ENCODE results near the gene CCNG2. TPM values are rescaled to one million over a fixed set of nuclear protein-coding genes. Genes with fewer than 3 reads are reported as not detected.

Gene CCNG2
- total and polyA plus RNA-seq, 9 of the 15 experiments (the other 6 are each of a cell fraction or from before 2014, with no cell fraction given) = 0.49 to 6.6 (median 2.9) TPM

- TF ChIP-seq ZBTB40 (IDR thresholded peaks at IDR 0.05) (peak; percentile 66), ZBTB40 (CRISPR knock-in tag; IDR thresholded peaks at IDR 0.05) (no peak), ZNF41 (CRISPR knock-in tag; conservative IDR thresholded peaks at IDR 0.05) (0 out of 2 replicates have a peak, but pooled peaks have one; percentile 18), FOSL1 (tag; conservative IDR thresholded peaks at IDR 0.05) (peak; percentile 31; the same call in 1 of the 2 replicates), POLR2H (tag; IDR thresholded peaks at IDR 0.05; ENCODE audit: low read depth) (no peak; the same call in 1 of the 2 replicates), CBFA2T2 (conservative IDR thresholded peaks at IDR 0.05) (peak; percentile 48), MLLT1 (IDR thresholded peaks at IDR 0.05) (peak in 1 of 2 experiments; percentile 79; a peak in 1 of 4 replicates), ZBTB12 (CRISPR knock-in tag; IDR thresholded peaks at IDR 0.05) (0 out of 2 replicates have a peak, but pooled peaks have one; percentile 33), ASH1L (IDR thresholded peaks at IDR 0.05; ENCODE audit: borderline replicate concordance, low read depth, partially characterized antibody) (peak; percentile 52), SIN3A (IDR thresholded peaks at IDR 0.05; ENCODE audit: borderline replicate concordance in 2 of 2, control insufficient read depth in 1 of 2, low read depth in 2 of 2, low read length in 2 of 2) (peak; percentile 47 to 100; a peak in 3 of 4 replicates), MIER1 (IDR thresholded peaks at IDR 0.05; ENCODE audit: low read depth) (peak; percentile 63), RBBP5 (IDR thresholded peaks at IDR 0.05; ENCODE audit: borderline replicate concordance, insufficient read depth, low read length, poor library complexity, severe bottlenecking) (no peak), HDAC1 (IDR thresholded peaks at IDR 0.05) (peak; percentile 92 to 99), GTF2E2 (tag; IDR thresholded peaks at IDR 0.05) (0 out of 2 replicates have a peak, but pooled peaks have one; percentile 12)
Observed at GRCh38 chr4:77156912-77157858, at the start of gene CCNG2 (continued).
